IMR-90 (cell line): ENCODE data around the gene ADAMTSL1.

Source experiments
- CTCF ChIP-seq: conservative IDR thresholded peaks from 2 replicates; pipeline ENCODE4 v1.5.1; 2012; ENCODE audit warnings: mild to moderate bottlenecking, low read depth, low read length, improper control_type of control experiment
- MAFK ChIP-seq: IDR thresholded peaks from 2 replicates; pipeline ENCODE4 v1.6.1; 2012; ENCODE audit warnings: low read depth, low read length, improper control_type of control experiment
- MXI1 ChIP-seq: IDR thresholded peaks from 2 replicates; pipeline ENCODE4 v1.6.1; 2012; ENCODE audit warnings: low read depth, mild to moderate bottlenecking, low read length, moderate library complexity, borderline replicate concordance
- POLR2A ChIP-seq: IDR thresholded peaks from 2 replicates; pipeline ENCODE4 v1.6.1; 2012; ENCODE audit warnings: mild to moderate bottlenecking, low read depth, low read length

- TF ChIP-seq CTCF (no peak), MXI1 (no peak), MAFK (no peak), POLR2A (no peak)
Measured at GRCh38 chr9:18905028-18905882, 431.3 kb downstream of the ADAMTSL1 start.
